GM21528 (cell line): ENCODE measurements around the gene ZBTB20.

ENCODE experiments used
- ATAC-seq: cut with Tn5 transposase; IDR thresholded peaks from one replicate; pipeline ENCODE4 v1.9.1; 2021; ENCODE audit warnings: mild to moderate bottlenecking, moderate library complexity; ENCODE audit not compliant: unreplicated experiment, low FRiP score

The ZBTB20 gene

GRCh38 chr3:114878114-114878839, 268.8 kb downstream of the ZBTB20 start:
- ATAC-seq = no peak

GRCh38 chr3:114877378-114878113, 269.5 kb downstream of the ZBTB20 start:
- ATAC-seq = no peak

- no peak for ATAC-seq
Measured at GRCh38 chr3:114874522-114874971, 272.5 kb downstream of the ZBTB20 start.

- ATAC-seq = no peak
Measured at GRCh38 chr3:114873591-114873990, 273.5 kb downstream of the ZBTB20 start.

- no peak for ATAC-seq
Measured at GRCh38 chr3:114872588-114872987, 274.5 kb downstream of the ZBTB20 start.

- no peak for ATAC-seq
Measured at GRCh38 chr3:114872050-114872449, 275.0 kb downstream of the ZBTB20 start.

- ATAC-seq = no peak
Measured at GRCh38 chr3:114867835-114868503, 279.1 kb downstream of the ZBTB20 start.

- ATAC-seq = no peak
Measured at GRCh38 chr3:114867359-114867758, 279.7 kb downstream of the ZBTB20 start.

- no peak for ATAC-seq
Measured at GRCh38 chr3:114866430-114866829, 280.7 kb downstream of the ZBTB20 start.

GRCh38 chr3:114864970-114865369, 282.1 kb downstream of the ZBTB20 start:
- no peak for ATAC-seq

- ATAC-seq = no peak
Measured at GRCh38 chr3:114863848-114864247, 283.2 kb downstream of the ZBTB20 start.

- no peak for ATAC-seq
Measured at GRCh38 chr3:114861666-114862065, 285.4 kb downstream of the ZBTB20 start.

- ATAC-seq = no peak
Measured at GRCh38 chr3:114860531-114860930, 286.6 kb downstream of the ZBTB20 start.

- no peak for ATAC-seq
Measured at GRCh38 chr3:114858329-114858728, 288.8 kb downstream of the ZBTB20 start.

GRCh38 chr3:114857299-114857701, 289.8 kb downstream of the ZBTB20 start:
- ATAC-seq = no peak

GRCh38 chr3:114856835-114857234, 290.3 kb downstream of the ZBTB20 start:
- no peak for ATAC-seq

- ATAC-seq = no peak
Measured at GRCh38 chr3:114855839-114856238, 291.2 kb downstream of the ZBTB20 start.

GRCh38 chr3:114852966-114853365, 294.1 kb downstream of the ZBTB20 start:
- no peak for ATAC-seq

GRCh38 chr3:114850898-114851297, 296.2 kb downstream of the ZBTB20 start:
- ATAC-seq = no peak

GRCh38 chr3:114848643-114849350, 298.3 kb downstream of the ZBTB20 start:
- ATAC-seq = no peak

GRCh38 chr3:114848082-114848481, 299.0 kb downstream of the ZBTB20 start:
- no peak for ATAC-seq
